Aorta (tissue), 5 donors: ENCODE results near the gene TTN. TPM values are rescaled to one million over a fixed set of nuclear protein-coding genes. Genes with fewer than 3 reads are reported as not detected.

Source experiments
- ATAC-seq: fragments of 200-7000 bp; cut with Tn5 transposase; one replicate; pipeline ENCODE4 v1.9.1; 2022; ENCODE audit warnings: moderate library complexity; ENCODE audit not compliant: low FRiP score
- DNase-seq, 2 donors: peaks; one replicate each; pipeline ENCODE4 v3.0.0-alpha.2; 2020
- H3K27ac ChIP-seq, 2 donors: one replicate each; pipeline ENCODE4 v1.5.1; 2013; ENCODE audit warnings: low read length in 2 of 2, mild to moderate bottlenecking in 2 of 2, moderate library complexity in 2 of 2, control low read depth in 1 of 2, inconsistent platforms in 1 of 2, low read depth in 1 of 2
- H3K27me3 ChIP-seq, 2 donors: one replicate each; pipeline ENCODE4 v1.6.1; 2013; ENCODE audit warnings: control low read depth in 1 of 2, low read length in 1 of 2, mild to moderate bottlenecking in 1 of 2, moderate library complexity in 1 of 2; ENCODE audit not compliant: insufficient read depth in 2 of 2, control insufficient read depth in 1 of 2
- H3K36me3 ChIP-seq, 2 donors: one replicate each; pipeline ENCODE4 v1.6.1; 2013; ENCODE audit warnings: control low read depth in 1 of 2, low read length in 1 of 2, mild to moderate bottlenecking in 1 of 2; ENCODE audit not compliant: insufficient read depth in 2 of 2, control insufficient read depth in 1 of 2
- H3K4me1 ChIP-seq, 2 donors: one replicate each; pipeline ENCODE4 v1.6.1; 2013; ENCODE audit warnings: low read length in 2 of 2, control low read depth in 1 of 2, mild to moderate bottlenecking in 1 of 2, moderate library complexity in 1 of 2; ENCODE audit not compliant: insufficient read depth in 2 of 2, control insufficient read depth in 1 of 2
- H3K4me3 ChIP-seq, 2 donors: one replicate each; pipeline ENCODE4 v1.5.1; 2013; ENCODE audit warnings: low read length in 2 of 2, control low read depth in 1 of 2, mild to moderate bottlenecking in 1 of 2
- H3K9me3 ChIP-seq: one replicate; pipeline ENCODE4 v1.6.1; 2013; ENCODE audit warnings: mild to moderate bottlenecking, low read length; ENCODE audit not compliant: control insufficient read depth
- WGBS, 2 donors: extraction: QIAGEN DNeasy Blood & Tissue Kit; methylation state at CpG; one replicate each; pipeline ENCODE4 v1.1.7; 2013; 5-methylcytosine and 5-hydroxymethylcytosine counted together
- intact Hi-C, 2 donors: fragments of 100-400 bp; cut with DNase I; formaldehyde crosslinking; loops; one replicate each; pipeline versions ENCODE4 v1.14.2 to v1.15.0; 2022
- polyA plus RNA-seq, 2 donors: library from polyadenylated mRNA; stranded (reverse); fragments of 200-250 nt; gene quantifications; one replicate each; pipeline ENCODE4 v1.2.3, GENCODE V29; 2013
- total RNA-seq, 2 donors: library from RNA; stranded (reverse); fragmentation: NEBNext Ultra II Directional; extraction: Animal tissue kit (Norgen Biotek cat#: 25700); gene quantifications; one replicate each; pipeline ENCODE4 v1.2.1, GENCODE V29; 2021
- donor health status: healthy with polysubstance abuse.
- donor health status: Bipolar disorder and iron deficiency.
- donor health status: DM: no; HTN: no; CAD: no.
- donor health status: DM: no; HTN: no; CAD: no.
- donor health status: DM: yes; HTN: yes; CAD: no.

The TTN gene
- total and polyA plus RNA-seq, 4 donors = 0.63 to 41.7 (median 3.1) TPM

GRCh38 chr2:178718283-178718682 is 88.9 kb downstream of the TTN start:
- Histone ChIP-seq H3K27me3 (no peaks in the 10 kb centered on the region), H3K27ac (no peak overlapping the region), H3K4me1 (no peaks in the 10 kb centered on the region), H3K9me3 (peaks cover 4% of the 10 kb centered on the region), H3K36me3 (peaks cover 0 to 2% of the 10 kb centered on the region in 2 donors), H3K4me3 (no peak overlapping the region)
- intact Hi-C loops = no loop called here
- no peak for ATAC-seq
- no peak for DNase-seq
- WGBS, 2 donors = 35 to 36% methylated on average over 2 of the region's 2 CpGs

GRCh38 chr2:178716394-178716793 is 90.8 kb downstream of the TTN start:
- ATAC-seq = no peak
- intact Hi-C loops = no loop called here
- Histone ChIP-seq H3K9me3 (peaks cover 1% of the 10 kb centered on the region), H3K27me3 (no peaks in the 10 kb centered on the region), H3K4me1 (no peaks in the 10 kb centered on the region), H3K27ac (no peak overlapping the region), H3K4me3 (no peak overlapping the region), H3K36me3 (peaks cover 0 to 2% of the 10 kb centered on the region in 2 donors)
- 79 to 95% methylated on average over 2 of the region's 2 CpGs for WGBS, 2 donors
- no peak for DNase-seq

GRCh38 chr2:178715366-178715765 is 91.9 kb downstream of the TTN start:
- ATAC-seq (no peak), DNase-seq (no peak)
- intact Hi-C loops = no loop called here
- Histone ChIP-seq H3K4me1 (no peaks in the 10 kb centered on the region), H3K9me3 (peaks cover 1% of the 10 kb centered on the region), H3K4me3 (no peak overlapping the region), H3K27me3 (no peaks in the 10 kb centered on the region), H3K36me3 (peaks cover 0 to 2% of the 10 kb centered on the region in 2 donors), H3K27ac (no peak overlapping the region)
- WGBS, 2 donors = 92% methylated on average over 6 of the region's 6 CpGs

DNA sequence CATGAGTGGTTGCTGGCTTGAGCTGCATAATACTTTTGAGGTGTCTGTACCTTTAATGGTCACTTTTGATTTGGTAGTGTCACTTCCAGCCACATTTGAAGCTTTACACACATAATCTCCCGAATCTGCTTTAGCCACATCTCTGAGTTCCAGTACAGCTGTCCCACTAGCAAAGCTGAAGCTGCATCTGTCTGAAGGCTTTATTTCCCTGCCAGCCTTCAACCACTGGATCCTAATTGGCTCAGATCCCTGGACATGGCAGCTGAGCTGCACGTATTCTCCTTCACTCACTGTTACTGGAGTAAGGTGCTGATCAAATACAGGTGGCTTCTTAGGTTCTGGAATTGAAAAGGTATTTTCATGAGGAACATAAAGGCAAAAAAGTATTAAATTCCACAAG is 99.7 kb downstream of the TTN start:
- intact Hi-C loops = no loop called here
- 62 to 68% methylated on average over 2 of the region's 2 CpGs for WGBS, 2 donors
- ATAC-seq = no peak

GRCh38 chr2:178704876-178705275 is 102.3 kb downstream of the TTN start:
- H3K9me3 ChIP-seq = peaks cover 1% of the 10 kb centered on the region
- ATAC-seq (no peak), DNase-seq (no peak)
- no peaks in the 10 kb centered on the region for H3K27me3 ChIP-seq
- 85 to 86% methylated on average over 5 of the region's 5 CpGs for WGBS, 2 donors
- H3K4me1 ChIP-seq = no peaks in the 10 kb centered on the region
- H3K4me3 ChIP-seq = no peak overlapping the region
- intact Hi-C loops = no loop called here
- H3K27ac ChIP-seq = no peak overlapping the region
- no peaks in the 10 kb centered on the region for H3K36me3 ChIP-seq

More for the DNA sequence above, 99.7 kb downstream of the TTN start:
- Histone ChIP-seq H3K4me1 (no peaks in the 10 kb centered on the region), H3K27me3 (no peaks in the 10 kb centered on the region), H3K36me3 (no peaks in the 10 kb centered on the region), H3K4me3 (no peak overlapping the region), H3K27ac (no peak overlapping the region), H3K9me3 (peaks cover 1% of the 10 kb centered on the region)
- no peak for DNase-seq

DNA sequence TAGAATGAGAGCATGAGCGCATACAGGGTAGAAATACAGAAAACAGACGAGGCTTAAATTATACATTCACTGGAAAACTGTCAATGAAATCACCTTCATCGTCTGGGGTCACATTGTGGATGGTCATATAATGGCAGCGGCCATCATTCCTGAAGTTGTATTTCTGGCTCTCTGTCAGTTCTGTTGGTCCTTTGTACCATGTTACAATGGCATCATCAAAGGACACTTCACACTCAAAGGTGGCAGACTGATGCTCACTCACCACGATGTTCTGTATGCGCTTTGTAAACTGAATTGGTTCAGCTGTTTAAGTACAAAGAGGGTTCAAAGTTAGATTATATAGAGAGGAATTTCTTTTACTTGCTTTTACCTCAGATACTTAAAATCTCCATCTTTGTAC is 104.9 kb downstream of the TTN start:
- H3K27ac ChIP-seq = no peak overlapping the region
- intact Hi-C loops = no loop called here
- H3K4me3 ChIP-seq = no peak overlapping the region
- no peaks in the 10 kb centered on the region for H3K4me1 ChIP-seq
- H3K9me3 ChIP-seq = peaks cover 1% of the 10 kb centered on the region
- H3K27me3 ChIP-seq = no peaks in the 10 kb centered on the region
- ATAC-seq (no peak), DNase-seq (no peak)
- 85 to 89% methylated on average over 6 of the region's 6 CpGs for WGBS, 2 donors
- H3K36me3 ChIP-seq = no peaks in the 10 kb centered on the region

DNA sequence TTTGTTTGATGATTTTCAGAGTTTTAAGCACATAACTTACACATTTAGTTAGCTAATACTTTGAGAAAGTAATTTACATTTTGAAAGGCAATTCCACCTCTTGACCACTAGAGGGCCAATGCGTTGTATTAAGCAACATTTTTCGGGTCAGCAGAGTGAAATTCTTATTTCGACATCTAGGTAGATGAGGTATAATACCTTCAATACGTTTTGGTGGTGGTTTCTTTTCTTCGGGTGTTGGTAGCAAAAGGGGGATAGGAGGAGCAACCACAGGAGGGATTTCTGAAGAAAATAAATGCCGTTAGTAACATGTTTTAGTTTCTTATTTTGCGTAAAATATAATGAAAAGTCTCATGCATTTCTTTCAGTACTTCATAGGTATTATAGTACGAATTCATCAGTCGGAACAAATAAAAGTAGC is 106.3 kb downstream of the TTN start:
- WGBS, 2 donors = 64 to 65% methylated on average over 9 of the region's 9 CpGs
- H3K27ac ChIP-seq = no peak overlapping the region
- intact Hi-C loops = no loop called here
- DNase-seq (no peak), ATAC-seq (no peak)
- no peaks in the 10 kb centered on the region for H3K27me3 ChIP-seq
- no peaks in the 10 kb centered on the region for H3K4me1 ChIP-seq
- H3K4me3 ChIP-seq = no peak overlapping the region
- peaks cover 1% of the 10 kb centered on the region for H3K9me3 ChIP-seq
- H3K36me3 ChIP-seq = no peaks in the 10 kb centered on the region

- 87 to 91% methylated on average over 3 of the region's 3 CpGs for WGBS, 2 donors
These were observed 107.1 kb downstream of the TTN start for GRCh38 chr2:178700136-178700535.

DNA sequence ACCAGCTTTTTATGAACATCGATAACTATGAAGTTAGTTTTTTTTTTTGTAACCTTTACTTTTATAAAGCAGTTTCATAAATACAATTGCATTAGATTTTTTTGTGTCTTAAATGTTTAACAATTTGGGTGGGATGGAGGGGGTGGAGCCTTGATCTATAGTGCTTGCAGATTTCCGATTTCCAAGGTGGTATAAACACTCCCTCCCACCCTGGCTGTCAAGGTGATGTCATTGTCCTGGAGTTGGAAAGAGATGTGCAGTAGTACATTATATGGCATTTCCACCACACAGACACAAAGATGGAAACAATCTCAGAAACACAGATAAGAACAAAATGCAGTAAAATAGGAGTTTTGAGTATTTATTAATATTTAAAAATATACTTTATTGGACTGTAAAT is 114.4 kb downstream of the TTN start:
- intact Hi-C loops = no loop called here
- H3K4me1 ChIP-seq = peaks cover 0 to 1% of the 10 kb centered on the region in 2 donors
- no peaks in the 10 kb centered on the region for H3K36me3 ChIP-seq
- H3K9me3 ChIP-seq = no peaks in the 10 kb centered on the region
- ATAC-seq = no peak
- H3K4me3 ChIP-seq = no peak overlapping the region
- no peaks in the 10 kb centered on the region for H3K27me3 ChIP-seq
- H3K27ac ChIP-seq = no peak overlapping the region
- 83 to 85% methylated on average over 2 of the region's 2 CpGs for WGBS, 2 donors
- DNase-seq = no peak

More at GRCh38 chr2:178700136-178700535, 107.1 kb downstream of the TTN start:
- Histone ChIP-seq H3K36me3 (no peaks in the 10 kb centered on the region), H3K27ac (no peak overlapping the region), H3K9me3 (peaks cover 1% of the 10 kb centered on the region), H3K4me3 (no peak overlapping the region), H3K27me3 (no peaks in the 10 kb centered on the region), H3K4me1 (no peaks in the 10 kb centered on the region)
- ATAC-seq (no peak), DNase-seq (no peak)
- intact Hi-C loops = no loop called here
